GM21717 (cell line): Measurements from ENCODE around the gene LMF1.

Experiments
- ATAC-seq: cut with Tn5 transposase; IDR thresholded peaks from one replicate; pipeline ENCODE4 v1.9.1; 2021; ENCODE audit warnings: mild to moderate bottlenecking, moderate library complexity; ENCODE audit not compliant: unreplicated experiment

LMF1 gene

DNA sequence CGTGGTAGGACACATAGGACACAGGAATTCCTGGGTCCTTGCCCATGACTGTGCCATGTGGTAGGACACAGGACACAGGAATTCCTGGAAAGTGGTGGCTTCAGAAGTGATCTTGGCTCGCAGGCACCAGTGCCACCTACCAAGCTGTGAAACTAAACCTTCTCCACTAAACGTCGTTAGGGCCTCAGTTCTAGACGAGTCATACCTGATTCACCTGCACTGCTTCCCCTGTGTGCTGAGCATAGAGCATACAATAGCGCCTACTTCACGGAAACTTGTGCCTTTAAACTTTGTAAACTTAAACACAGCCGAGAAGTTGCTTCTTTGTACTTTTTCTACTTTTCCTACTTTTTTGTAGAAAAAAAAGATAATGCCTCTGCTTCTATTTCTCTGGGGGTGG is 15.6 kb upstream of the LMF1 start:
- no peak for ATAC-seq

- no peak for ATAC-seq
Measured at GRCh38 chr16:985646-986400, 15.0 kb upstream of the LMF1 start.

DNA sequence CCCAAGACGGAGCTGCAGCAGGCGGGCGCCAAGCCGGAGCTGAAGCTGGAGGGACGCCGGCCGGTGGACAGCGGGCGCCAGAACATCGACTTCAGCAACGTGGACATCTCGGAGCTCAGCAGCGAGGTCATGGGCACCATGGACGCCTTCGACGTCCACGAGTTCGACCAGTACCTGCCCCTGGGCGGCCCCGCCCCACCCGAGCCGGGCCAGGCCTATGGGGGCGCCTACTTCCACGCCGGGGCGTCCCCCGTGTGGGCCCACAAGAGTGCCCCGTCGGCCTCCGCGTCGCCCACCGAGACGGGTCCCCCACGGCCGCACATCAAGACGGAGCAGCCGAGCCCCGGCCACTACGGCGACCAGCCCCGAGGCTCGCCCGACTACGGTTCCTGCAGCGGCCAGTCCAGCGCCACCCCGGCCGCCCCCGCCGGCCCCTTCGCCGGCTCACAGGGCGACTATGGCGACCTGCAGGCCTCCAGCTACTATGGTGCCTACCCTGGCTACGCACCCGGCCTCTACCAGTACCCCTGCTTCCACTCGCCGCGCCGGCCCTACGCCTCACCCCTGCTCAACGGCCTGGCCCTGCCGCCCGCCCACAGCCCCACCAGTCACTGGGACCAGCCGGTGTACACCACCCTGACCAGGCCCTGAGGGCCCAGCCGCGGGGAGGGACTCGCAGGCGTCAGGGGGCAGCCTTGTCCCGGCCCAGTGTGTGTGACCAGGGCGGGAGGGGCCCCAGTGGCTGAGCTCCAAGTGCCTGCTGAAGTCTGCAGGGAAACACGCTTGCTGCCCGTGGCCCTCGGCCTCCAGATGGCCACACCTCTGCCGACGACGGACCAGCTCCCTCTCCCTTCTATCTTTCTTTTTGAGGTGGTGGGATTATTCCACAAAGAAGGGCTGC is 14.2 kb upstream of the LMF1 start:
- ATAC-seq: no peak

GRCh38 chr16:984121-984694 is 13.4 kb upstream of the LMF1 start:
- ATAC-seq: no peak

DNA sequence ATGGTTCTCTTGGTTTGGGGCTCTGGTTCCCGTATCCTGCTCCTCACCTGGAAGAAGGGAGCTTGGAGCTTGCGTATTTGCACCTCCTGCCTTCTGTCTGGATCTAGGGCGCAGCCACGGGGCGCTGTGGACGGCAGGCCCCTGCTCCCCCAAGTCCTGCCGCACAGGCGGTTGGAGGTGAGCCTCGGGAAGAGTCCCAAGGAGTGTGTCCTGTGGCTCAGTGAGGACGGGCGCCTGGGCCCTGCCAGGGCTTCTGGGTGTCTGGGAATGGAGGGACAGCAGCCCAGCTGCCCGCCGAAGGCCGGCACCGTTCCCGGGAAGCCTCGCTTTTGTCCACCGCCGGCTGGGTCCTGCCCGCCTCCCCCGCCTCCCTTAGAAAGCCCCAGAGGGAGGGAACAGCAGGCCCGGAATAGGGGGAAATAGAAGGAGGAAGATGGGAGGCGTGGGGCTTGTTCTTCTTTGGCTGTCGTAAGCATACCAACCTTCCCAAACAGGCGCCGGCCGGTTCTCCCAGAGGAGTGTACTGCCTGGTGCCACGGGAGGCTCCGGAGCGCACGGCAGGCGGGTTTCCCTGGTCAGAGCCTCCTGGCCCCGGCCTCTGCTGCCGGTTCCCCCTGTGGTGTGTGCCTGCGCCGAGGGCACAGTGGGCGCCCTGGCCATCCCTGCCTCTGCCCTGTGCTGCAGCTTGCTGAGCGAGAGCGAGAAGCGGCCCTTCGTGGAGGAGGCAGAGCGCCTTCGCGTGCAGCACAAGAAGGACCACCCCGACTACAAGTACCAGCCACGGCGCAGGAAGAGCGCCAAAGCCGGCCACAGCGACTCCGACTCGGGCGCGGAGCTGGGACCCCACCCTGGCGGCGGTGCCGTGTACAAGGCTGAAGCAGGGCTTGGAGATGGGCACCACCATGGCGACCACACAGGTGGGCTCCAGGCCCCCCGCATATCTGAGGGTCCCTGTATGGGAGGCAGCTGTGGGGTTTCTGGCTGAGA is 12.6 kb upstream of the LMF1 start:
- no peak for ATAC-seq

- no peak for ATAC-seq
Measured at GRCh38 chr16:982145-983043, 11.6 kb upstream of the LMF1 start.

GRCh38 chr16:981695-982144 is 10.9 kb upstream of the LMF1 start, which contains the start of gene SOX8:
SOX8 (plus strand) TSS chr16:981770; CDS start chr16:981923, 153 bp downstream.
- no peak for ATAC-seq

DNA sequence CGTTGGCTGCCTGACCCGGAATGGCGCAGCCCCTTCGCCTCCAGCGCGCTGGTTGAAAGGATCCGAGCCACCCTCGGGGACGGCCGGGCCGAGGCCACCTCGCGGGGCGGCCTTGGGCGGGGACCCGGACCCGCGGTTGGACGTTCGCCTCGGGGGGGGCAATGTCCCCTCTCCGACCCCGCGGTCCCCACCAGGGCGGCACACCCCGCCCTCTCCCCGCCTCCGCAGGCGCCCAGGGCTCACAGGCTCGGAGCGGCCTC is 9.7 kb upstream of the LMF1 start:
- ATAC-seq: no peak

DNA sequence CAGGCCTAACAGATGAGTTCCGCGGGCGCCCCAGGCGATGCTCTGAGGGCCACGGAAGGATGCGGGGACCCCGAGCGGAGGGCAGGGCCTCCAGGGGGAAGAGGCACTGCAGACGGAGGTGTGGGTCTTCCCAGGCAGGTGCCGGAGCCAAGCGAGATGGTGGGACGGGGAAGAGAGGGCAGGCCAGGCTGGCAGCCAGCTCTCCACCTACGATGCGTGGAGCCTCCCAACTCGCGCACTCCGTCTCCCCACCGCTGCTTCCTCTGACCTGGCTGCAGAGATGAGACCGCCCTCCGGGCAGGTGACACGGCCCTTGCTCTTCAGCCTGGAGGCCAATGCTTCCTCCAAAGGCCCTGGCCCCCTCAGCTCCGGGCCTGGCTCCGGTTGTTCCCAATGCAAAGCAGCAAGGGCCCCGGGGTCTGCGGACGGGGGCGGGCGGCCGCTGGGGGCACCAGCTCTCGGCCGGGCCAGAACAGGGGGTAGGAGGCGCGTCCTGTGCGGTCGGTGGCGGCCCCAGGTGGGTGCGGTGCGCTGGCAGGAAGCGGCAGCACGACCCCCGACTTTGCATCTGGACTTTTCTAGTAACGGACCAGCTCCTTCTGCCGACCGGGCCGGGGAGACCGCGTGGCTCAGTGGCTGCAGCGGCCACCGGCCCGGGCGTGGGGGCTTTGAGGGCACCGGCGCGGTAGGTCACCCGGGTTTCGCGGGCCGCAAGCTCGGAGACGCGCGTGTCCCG is 9.2 kb upstream of the LMF1 start:
- ATAC-seq: no peak

- no peak for ATAC-seq
Measured at GRCh38 chr16:979147-979546, 8.4 kb upstream of the LMF1 start.

GRCh38 chr16:978403-978802 is 7.6 kb upstream of the LMF1 start:
- no peak for ATAC-seq

DNA sequence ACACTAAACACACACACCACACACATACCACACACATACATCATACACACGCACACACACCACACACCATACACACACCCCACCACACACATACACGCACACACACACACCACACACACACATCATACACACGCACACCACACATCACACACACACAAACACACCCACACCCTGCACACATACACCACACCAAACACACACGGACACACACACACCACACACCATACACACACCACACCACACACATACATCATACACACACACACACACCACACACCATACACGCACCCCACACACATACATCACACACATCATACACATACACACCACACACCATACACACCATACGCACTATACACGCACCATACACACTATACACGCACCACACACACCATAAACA is 7.1 kb upstream of the LMF1 start:
- no peak for ATAC-seq

GRCh38 chr16:977081-977701 is 6.4 kb upstream of the LMF1 start:
- no peak for ATAC-seq

DNA sequence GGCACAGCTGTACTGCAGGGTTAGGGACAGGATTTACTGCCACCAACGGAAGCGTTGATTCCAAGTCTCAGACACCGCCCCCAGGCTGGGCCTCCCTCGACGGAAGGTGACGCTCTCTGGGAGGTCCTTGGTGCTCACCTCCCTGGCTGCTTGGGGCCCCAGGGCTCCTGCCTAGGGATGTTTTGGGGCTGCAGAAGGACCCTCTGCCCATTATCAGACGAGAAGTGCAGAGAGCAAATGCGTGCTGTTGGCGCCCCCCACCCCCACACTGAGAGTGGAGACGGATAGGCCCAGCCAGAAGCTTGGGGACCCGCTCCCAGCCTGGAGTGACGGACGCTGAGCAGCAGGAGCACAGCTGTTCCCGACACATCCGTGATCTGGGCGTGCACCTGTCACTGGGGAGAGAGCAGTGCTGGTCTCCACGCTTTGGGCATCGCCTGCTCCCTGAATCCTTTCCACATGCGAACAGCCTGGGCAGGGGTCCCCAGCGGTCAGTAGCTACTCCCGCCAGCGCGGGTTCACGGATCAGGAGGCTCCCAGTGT is 5.7 kb upstream of the LMF1 start:
- ATAC-seq: no peak

- no peak for ATAC-seq
Measured at GRCh38 chr16:975291-975690, 4.5 kb upstream of the LMF1 start.

DNA sequence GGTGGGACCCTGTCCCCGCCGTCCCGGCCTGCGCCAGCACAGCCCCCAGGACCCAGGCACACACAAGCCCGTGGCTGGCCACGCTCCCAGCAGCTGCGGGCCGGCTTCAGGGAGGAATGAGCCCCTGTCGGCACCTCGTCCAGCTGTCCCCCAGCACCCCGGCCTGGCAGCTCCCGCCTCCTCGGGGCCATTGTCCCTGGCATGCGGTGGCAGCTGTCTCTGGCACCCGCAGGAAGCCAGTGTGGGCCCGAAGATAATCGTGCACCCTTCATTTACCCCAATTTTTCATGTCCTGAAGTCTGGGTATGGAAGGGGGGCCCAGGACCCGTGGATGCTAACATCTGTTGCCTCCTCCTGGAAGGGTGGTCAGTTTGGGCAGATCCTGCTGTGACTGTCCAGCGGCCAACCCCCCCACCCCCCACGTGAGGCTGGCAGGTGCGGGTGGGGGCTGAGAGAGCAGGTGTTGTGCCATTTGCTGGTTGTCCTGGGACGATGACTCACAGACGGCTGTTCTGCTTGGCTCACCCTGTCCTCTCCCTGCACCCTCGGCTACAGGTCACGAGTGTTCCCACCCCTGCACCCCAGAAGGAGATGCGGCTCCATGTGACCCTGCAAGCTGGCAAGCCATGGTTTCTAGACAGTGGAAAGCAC is 4.0 kb upstream of the LMF1 start:
- no peak for ATAC-seq

GRCh38 chr16:974001-974601 is 3.3 kb upstream of the LMF1 start:
- ATAC-seq: no peak
